HepG2 (cell line): ENCODE measurements around the gene LRRC3C. TPM values are rescaled to one million over a fixed set of nuclear protein-coding genes. Genes with fewer than 3 reads are reported as not detected.

ENCODE experiments used
- AGO1 ChIP-seq: fragments of 200-400 bp; formaldehyde crosslinking; IDR thresholded peaks from 2 replicates; pipeline ENCODE4 v1.6.1; 2017; ENCODE audit warnings: mild to moderate bottlenecking, low read depth, low read length, moderate library complexity; ENCODE audit not compliant: poor library complexity, severe bottlenecking
- CREB3 ChIP-seq: sonication (generic); formaldehyde crosslinking; IDR thresholded peaks from 2 replicates; pipeline ENCODE4 v1.5.0; 2020; ENCODE audit warnings: missing genetic modification reagents
- DMAP1 ChIP-seq: IDR thresholded peaks from 2 replicates; pipeline ENCODE4 v1.6.1; 2016
- FIP1L1 ChIP-seq: fragments of 200-400 bp; formaldehyde crosslinking; IDR thresholded peaks from 2 replicates; pipeline ENCODE4 v1.6.1; 2018; ENCODE audit warnings: low read depth, mild to moderate bottlenecking, low read length, moderate library complexity, borderline replicate concordance; ENCODE audit not compliant: insufficient read depth
- GATAD2A ChIP-seq: IDR thresholded peaks from 2 replicates; pipeline ENCODE4 v1.6.1; 2016
- IRX3 ChIP-seq: sonication (generic); formaldehyde crosslinking; IDR thresholded peaks from 2 replicates; pipeline ENCODE4 v1.8.1; 2023; ENCODE audit warnings: mild to moderate bottlenecking, low read depth, missing genetic modification reagents, borderline replicate concordance
- KAT2B ChIP-seq: fragments of 150-350 bp; IDR thresholded peaks from 2 replicates; pipeline ENCODE4 v1.6.1; 2014; ENCODE audit warnings: low read depth, low read length, borderline replicate concordance
- KDM5B ChIP-seq: sonication (generic); formaldehyde crosslinking; IDR thresholded peaks from 2 replicates; pipeline ENCODE4 v1.4.0; 2020; ENCODE audit warnings: missing genetic modification reagents, mild to moderate bottlenecking, borderline replicate concordance
- REST ChIP-seq, 2 experiments: IDR thresholded peaks; 2 replicates each; pipeline ENCODE4 v1.6.1; 2011 to 2012; ENCODE audit warnings: low read length in 2 of 2, borderline replicate concordance in 1 of 2, low read depth in 1 of 2, mild to moderate bottlenecking in 1 of 2, moderate library complexity in 1 of 2
- RXRB ChIP-seq: IDR thresholded peaks from 2 replicates; pipeline ENCODE4 v1.6.1; 2016; ENCODE audit warnings: borderline replicate concordance, missing genetic modification reagents, missing compliant biosample characterization
- SAP130 ChIP-seq: IDR thresholded peaks from 2 replicates; pipeline ENCODE4 v1.6.1; 2016; ENCODE audit warnings: low read depth
- ZBTB33 ChIP-seq: sonication (generic); formaldehyde crosslinking; IDR thresholded peaks from 2 replicates; pipeline ENCODE4 v1.4.0; 2020; ENCODE audit warnings: missing genetic modification reagents
- ZNF138 ChIP-seq: sonication (generic); formaldehyde crosslinking; IDR thresholded peaks from 2 replicates; pipeline ENCODE4 v1.5.0; 2020; ENCODE audit warnings: mild to moderate bottlenecking, low read depth, missing genetic modification reagents
- ZNF468 ChIP-seq: sonication (generic); formaldehyde crosslinking; IDR thresholded peaks from 2 replicates; pipeline ENCODE4 v1.8.0; 2022; ENCODE audit warnings: mild to moderate bottlenecking, moderate library complexity, missing genetic modification reagents
- ZNF713 ChIP-seq: sonication (generic); formaldehyde crosslinking; IDR thresholded peaks from 2 replicates; pipeline ENCODE4 v1.4.0; 2020; ENCODE audit warnings: mild to moderate bottlenecking, missing genetic modification reagents
- ZNF792 ChIP-seq: IDR thresholded peaks from 2 replicates; pipeline ENCODE4 v1.6.1; 2016
- ZNF841 ChIP-seq: sonication (generic); formaldehyde crosslinking; IDR thresholded peaks from 2 replicates; pipeline ENCODE4 v1.8.1; 2023; ENCODE audit warnings: missing genetic modification reagents, borderline replicate concordance
- polyA plus RNA-seq, 8 experiments: library from polyadenylated mRNA; depleted of rRNA in 3 of 8; stranded (reverse) in 7 of 8; unstranded in 1 of 8; fragments of >200 nt; fragmentation: Illumina TruSeq in 4 of 8; extraction: Trizol in 4 of 8; gene quantifications; 2 replicates each; pipeline versions ENCODE4 v1.2.1 to v1.2.3, GENCODE V29; 2011 to 2016; ENCODE audit warnings: low read depth in 4 of 8, missing spikeins in 1 of 8, mixed read lengths in 1 of 8; ENCODE audit not compliant: insufficient read depth in 1 of 8
- total RNA-seq, 5 experiments: library from RNA; depleted of rRNA; stranded (reverse); fragments of >200 nt; fragmentation: Illumina TruSeq; extraction: Trizol; gene quantifications; 2 replicates each; pipeline ENCODE4 v1.2.3, GENCODE V29; 2016; ENCODE audit warnings: low read depth in 1 of 5
- TF ChIP-seq, protein P1 (sequence below): sonication (generic); formaldehyde crosslinking; IDR thresholded peaks from 2 replicates; pipeline ENCODE4 v1.5.1; 2020; ENCODE audit warnings: missing genetic modification reagents, mild to moderate bottlenecking, borderline replicate concordance
- TF ChIP-seq, protein P2 (sequence below): sonication (generic); formaldehyde crosslinking; IDR thresholded peaks from 2 replicates; pipeline ENCODE4 v1.5.0; 2020; ENCODE audit warnings: mild to moderate bottlenecking, missing genetic modification reagents, moderate library complexity

Gene LRRC3C
- total and polyA plus RNA-seq, 2 of the 13 experiments (the other 11 are each of a cell fraction or from before 2014, with no cell fraction given): 0.17 TPM; not detected in 1

DNA sequence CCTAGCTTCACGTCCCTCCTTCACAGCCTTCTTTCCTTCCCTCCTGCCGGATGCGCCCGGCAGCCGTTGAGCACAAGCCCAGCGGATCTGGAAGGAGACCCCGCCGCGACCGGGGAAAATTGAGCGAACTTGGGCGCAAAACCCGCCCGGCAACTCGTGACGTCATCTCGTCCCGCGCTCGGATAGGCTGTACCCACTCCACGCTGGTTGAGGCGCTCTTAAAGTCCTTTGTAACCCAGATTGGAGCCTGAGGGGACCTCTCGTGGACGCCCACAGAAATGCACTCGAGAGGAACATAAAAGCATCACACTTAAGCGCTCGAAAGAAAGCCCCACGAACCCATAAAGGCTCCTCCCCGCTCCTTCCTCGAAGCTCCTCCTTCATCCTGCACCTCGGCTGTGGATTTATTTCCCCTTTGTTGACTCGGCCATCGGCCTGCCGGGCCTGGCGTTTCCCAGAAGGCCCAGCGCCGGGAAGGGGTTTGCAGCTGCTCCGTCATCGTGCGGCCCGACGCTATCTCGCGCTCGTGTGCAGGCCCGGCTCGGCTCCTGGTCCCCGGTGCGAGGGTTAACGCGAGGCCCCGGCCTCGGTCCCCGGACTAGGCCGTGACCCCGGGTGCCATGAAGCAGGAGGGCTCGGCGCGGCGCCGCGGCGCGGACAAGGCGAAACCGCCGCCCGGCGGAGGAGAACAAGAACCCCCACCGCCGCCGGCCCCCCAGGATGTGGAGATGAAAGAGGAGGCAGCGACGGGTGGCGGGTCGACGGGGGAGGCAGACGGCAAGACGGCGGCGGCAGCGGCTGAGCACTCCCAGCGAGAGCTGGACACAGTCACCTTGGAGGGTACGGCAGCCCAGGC lies 53.0 kb downstream of the LRRC3C start, which contains the start of gene PSMD3 (continued):
- TF ChIP-seq, protein P1, sequence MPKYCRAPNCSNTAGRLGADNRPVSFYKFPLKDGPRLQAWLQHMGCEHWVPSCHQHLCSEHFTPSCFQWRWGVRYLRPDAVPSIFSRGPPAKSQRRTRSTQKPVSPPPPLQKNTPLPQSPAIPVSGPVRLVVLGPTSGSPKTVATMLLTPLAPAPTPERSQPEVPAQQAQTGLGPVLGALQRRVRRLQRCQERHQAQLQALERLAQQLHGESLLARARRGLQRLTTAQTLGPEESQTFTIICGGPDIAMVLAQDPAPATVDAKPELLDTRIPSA: peak; percentile 99
- peak; percentile 99 for TF ChIP-seq KDM5B (CRISPR knock-in tag)
- TF ChIP-seq CREB3: peak; percentile 90
- TF ChIP-seq SAP130 (CRISPR knock-in tag): peak; percentile 99
- TF ChIP-seq DMAP1 (CRISPR knock-in tag): peak; percentile 98
- peak; percentile 76; the same call in 1 of the 2 replicates for TF ChIP-seq FIP1L1
- peak; percentile 90 for TF ChIP-seq AGO1
- no peak; the same call in 1 of the 2 replicates for TF ChIP-seq ZNF713
- TF ChIP-seq ZNF138 (CRISPR knock-in tag): peak; percentile 75; the same call in 1 of the 2 replicates
- peak; percentile 96 for TF ChIP-seq ZNF792 (CRISPR knock-in tag)
- TF ChIP-seq, protein P2, sequence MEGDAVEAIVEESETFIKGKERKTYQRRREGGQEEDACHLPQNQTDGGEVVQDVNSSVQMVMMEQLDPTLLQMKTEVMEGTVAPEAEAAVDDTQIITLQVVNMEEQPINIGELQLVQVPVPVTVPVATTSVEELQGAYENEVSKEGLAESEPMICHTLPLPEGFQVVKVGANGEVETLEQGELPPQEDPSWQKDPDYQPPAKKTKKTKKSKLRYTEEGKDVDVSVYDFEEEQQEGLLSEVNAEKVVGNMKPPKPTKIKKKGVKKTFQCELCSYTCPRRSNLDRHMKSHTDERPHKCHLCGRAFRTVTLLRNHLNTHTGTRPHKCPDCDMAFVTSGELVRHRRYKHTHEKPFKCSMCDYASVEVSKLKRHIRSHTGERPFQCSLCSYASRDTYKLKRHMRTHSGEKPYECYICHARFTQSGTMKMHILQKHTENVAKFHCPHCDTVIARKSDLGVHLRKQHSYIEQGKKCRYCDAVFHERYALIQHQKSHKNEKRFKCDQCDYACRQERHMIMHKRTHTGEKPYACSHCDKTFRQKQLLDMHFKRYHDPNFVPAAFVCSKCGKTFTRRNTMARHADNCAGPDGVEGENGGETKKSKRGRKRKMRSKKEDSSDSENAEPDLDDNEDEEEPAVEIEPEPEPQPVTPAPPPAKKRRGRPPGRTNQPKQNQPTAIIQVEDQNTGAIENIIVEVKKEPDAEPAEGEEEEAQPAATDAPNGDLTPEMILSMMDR: peak; percentile 96
- peak; percentile 90 for TF ChIP-seq ZNF841 (CRISPR knock-in tag)
- no peak for TF ChIP-seq ZNF468 (CRISPR knock-in tag)
- peak in 1 of 2 experiments; percentile 59; a peak in 1 of 4 replicates for TF ChIP-seq REST (IDR thresholded peaks at IDR 0.05; ENCODE audit: borderline replicate concordance in 1 of 2, low read depth in 1 of 2, low read length in 2 of 2)
- no peak; the same call in 1 of the 2 replicates for TF ChIP-seq IRX3 (CRISPR knock-in tag)
- TF ChIP-seq GATAD2A (CRISPR knock-in tag): peak; percentile 81
- peak; percentile 71 for TF ChIP-seq ZBTB33 (CRISPR knock-in tag)
- TF ChIP-seq RXRB (CRISPR knock-in tag): peak; percentile 87
- no peak for TF ChIP-seq KAT2B
